Activated T-cell treated with anti-CD3 and anti-CD28 coated beads for 4 hours (primary cell): ENCODE measurements around the gene SP6.

Experiments used
- DNase-seq: peaks from one replicate; pipeline ENCODE4 v3.0.0-alpha.2; 2020

Gene SP6

DNA sequence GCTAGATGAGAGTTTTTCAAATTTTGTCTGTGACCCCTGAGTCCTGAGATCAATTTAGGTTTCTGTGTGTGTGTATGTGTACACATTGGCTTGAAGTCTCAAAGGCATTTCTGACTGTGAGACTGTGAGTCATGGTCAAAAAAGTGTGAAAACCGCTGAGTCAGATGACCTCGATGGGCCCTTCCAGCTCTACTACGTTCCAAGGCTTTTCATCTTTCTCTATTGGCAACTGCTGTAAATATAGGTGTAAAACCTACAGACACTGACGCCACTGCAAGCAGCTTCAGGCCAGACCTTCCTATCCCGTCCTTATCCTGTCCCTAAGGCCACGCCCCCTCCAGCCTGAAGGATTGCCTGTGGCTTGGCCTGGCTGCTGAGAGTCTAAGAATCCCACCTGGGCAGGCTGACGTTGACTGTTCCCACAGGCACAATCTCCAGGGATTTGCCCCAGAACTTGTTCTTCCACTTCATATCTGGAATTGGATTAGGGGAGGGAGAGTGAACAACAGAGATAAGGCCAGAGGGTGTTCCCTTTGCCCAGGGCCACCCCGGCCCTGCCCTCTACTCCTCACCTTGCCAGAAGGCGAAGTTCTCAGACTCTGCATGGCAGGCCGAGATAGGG is 40.7 kb downstream of the SP6 start:
- no peak for DNase-seq

DNA sequence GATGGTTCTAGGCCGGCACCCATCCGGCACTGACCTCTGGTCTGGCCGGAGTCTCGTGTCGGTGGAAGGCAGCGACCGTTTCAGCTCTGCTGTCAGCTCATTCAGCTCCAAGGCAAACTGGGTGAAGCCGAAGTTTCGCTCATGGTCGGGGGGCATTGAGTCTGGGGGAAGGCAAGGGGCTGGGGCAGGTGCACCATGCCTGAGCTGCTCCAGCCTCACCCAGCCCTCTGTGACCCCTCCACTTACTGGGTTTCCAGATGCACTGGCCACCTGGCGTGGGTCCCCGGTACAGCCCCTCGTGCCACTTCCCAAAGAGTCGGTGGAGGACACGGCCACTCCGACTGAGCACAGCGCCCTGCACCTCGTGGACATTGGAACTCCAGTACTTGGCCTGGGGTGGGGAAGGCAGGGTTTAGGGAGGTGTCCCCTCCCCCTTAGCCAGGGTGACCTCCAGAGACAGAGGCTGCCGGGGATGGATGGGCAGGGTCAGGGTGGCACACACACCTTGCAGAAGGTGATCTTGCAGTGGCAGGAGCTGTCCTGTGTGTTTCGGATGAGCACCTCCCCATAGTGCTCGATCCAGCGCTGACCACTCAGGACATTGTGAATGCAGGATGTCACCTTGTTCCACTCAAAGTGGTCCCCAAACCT is 42.0 kb downstream of the SP6 start:
- DNase-seq = no peak

DNA sequence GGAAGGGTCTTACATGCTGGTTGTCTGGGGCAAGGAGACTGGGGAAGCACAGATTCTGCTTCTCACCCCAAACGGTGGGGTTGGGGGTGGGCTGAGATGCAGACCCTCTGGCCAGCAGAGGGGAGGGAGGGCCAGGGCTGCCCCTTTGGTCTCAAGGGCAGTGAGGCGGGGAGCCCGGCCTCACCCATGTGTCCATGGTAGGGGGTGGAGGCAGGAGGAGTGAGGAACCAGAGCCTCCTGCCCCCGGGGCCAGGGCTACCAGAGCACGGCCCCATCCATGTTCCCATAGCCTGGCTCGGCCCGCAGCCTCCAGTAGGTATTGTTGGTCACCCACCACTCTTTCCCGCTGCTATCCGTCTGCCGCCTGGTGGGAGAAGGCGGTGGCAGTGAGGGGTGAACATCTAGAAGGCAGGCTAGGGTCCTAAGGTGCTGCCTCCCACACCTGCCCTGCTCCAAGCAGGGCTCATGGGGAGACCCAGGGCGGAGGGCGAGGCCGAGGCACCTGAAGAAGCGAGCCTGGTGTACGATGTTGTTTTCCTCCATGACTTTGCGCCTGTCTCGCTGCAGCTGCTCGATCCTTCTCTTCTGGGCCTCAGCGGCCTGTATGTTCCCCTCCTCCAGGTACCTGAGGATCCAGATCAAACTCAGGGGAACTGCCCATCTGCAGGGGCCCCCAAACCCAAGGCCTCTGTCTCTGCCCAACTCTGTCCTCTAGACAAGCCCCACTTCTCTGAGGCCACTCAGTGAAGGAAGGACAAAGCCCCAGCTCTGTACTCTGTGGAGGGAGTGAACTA is 42.7 kb downstream of the SP6 start:
- DNase-seq = no peak

DNA sequence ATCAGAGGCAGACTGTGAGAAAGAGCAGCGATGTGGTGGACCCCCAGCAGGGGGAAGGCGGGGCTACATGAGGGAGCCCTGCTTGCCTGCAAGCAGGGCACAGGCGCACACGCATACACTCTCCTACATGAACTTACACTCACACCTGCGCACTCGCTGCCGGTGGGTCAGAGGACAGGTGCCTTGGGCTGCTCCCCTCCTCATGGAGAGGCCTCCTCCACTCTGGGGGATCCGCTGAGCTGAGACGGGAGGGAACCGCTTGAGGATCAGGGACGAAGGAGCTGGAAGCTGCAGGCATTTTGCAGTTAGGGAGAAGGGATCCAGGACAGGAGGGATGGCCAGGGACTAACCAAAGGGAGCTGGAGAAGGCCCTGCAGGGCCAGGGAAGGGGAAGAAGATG is 43.5 kb downstream of the SP6 start:
- no peak for DNase-seq

DNA sequence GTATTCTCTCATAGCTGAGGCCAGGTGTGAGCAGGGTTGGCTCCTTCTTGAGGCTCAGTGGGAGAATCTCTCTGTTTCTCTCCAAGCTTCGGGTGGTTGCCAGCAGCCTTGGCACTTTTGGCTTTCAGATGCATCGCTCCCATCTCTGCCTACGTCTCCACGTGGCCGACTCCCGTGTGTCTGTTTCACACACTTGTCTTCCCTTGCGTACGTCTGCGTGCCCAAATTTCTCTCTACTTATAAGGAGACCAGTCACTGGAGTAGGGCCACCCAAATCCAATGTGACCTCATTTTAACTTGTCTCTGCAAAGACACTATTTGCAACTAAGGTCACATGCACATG is 44.1 kb downstream of the SP6 start:
- DNase-seq = no peak

DNA sequence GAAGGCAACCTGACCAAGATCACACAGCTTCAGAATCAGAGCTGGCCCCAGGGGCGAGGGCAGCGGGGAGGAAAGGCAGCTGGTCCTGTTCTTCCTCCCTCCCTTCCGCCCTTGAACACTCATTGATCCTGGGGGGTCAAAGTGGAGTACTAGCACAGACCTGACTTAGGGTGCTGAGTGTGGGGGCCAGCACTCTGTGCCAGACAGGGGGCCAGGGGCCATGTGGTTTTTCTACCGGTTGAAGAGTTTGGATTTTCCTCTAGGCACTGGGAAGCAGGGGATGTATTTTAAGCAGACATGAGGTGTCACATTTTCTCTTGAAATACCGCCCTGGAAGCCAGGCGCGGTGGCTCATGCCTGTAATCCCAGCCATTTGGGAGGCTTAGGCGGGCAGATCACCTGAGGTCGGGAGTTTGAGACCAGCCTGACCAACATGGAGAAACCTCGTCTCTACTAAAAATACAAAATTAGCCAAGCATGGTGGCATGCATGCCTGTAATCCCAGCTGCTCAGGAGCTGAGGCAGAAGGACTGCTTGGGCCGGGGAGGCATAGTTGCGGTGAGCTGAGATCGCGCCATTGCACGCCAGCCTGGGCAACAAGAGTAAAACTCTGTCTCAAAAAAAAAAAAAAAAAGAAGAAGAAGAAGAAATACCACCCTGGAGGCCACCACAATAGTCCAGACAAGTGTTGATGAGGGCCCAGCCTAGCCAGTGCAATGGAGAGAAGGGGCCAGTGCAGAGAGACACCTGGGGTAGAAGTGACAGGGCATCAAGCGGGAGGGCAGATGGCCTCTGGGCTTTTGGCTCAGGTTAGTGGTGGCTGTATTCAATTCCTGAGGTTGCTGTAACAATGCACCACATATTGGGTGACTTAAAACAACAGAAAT is 44.7 kb downstream of the SP6 start:
- DNase-seq = no peak

DNA sequence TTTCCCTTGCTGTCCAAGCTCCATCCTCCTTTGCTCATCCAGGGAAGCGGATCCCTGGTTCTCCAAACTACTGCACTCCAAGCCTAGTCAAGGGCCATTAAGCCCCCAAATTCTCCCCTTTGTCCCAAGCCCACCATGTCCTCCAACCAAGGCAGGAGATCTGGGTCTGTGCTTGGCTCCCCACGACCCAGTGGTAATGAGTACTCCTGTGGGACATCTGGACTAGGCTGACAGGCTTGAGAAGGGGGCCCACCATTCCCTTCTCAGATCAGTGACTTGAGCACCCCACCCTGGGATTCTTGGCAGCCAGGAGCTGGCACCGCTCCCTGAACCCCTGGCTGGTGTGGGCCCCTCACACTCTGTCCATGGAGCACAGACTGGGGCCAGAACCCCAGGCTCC is 46.5 kb downstream of the SP6 start:
- DNase-seq = no peak

DNA sequence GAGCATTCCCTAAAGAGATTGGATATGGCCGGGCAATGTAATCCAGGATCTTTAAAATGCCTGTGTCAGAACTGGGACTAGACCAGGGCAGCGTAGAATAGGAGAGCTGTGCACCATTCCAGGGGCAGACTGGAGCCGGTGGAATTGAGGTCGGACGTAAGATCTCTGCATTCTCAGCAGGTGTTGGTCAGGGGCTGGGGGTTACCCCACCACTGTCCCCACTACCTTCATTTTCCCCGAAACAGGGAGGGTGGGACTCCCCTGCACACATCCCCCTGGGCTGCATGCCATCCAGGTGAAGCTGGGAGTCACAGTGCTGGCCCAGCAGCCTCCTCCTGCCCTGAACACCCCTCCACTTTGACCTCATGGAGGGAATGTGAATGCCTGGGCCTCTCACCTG is 47.2 kb downstream of the SP6 start:
- no peak for DNase-seq

DNA sequence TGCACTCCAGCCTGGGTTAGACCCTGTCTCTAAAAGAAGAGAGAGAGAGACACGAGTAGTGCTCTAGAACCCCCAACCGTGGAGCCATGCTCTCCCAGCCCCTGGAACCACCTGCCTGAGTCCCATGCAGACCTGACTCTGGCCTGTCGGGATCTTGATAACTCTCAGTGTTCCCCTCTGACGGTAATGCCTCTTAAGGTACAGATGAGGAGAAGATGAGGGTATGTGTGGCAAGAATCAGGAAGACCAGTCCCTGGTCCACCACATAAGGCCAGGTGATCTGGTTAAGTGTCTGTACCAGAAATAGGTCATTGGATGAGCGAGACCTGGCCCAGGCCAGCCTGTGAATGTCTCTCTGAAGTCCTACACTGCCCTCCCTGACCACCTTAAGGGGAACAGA is 47.8 kb downstream of the SP6 start:
- no peak for DNase-seq

DNA sequence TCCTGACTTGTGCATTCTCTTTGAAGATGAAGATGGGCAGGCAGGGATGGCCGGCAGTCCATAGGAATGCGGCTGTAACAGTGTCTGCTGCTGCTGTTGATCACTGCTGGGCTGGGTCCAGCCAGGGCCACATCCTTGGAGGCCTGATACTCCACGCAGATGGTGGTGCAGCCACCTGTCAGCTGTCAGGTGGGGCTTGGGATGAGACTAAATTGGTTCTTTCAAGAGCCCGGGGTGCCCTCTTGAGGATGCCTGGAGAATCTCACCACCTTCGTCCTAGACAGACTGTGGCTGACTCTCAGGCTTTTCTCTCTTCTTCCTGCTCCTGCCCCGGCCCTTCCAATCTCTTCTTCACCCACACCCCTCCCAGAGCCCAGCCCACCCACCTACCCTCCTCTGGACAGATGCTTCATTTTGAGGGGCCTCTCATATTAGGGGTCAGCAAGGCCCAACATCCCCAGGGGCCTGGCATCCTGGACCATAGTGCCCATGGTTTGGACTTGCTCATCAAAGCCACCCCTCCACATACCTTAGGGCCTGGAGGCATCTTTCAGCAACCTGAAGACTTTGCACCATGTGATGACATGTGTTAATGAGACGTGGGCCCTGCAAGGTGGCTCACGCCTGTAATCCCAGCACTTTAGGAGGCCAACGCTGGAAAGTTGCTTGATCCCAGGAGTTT is 48.5 kb downstream of the SP6 start:
- DNase-seq = peak; percentile 52

DNA sequence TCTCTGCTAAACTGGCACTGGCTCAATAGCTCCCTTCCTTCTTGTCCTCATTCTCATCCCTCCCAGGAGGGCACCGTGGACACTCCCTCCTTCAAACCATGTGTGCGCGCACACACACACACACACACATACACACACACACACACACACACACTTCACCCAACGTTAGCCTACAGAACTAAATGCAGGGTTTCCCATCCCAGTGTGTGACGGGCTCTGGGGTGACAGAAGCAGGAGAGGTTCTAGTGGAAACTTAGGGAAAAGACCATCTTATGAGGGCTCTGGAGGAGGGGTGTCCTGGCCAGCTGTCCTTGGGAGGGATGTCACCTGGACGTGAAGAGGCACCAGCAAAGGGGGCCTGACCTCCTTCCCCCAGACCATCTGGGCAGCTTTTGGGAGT is 49.1 kb downstream of the SP6 start:
- DNase-seq = no peak

DNA sequence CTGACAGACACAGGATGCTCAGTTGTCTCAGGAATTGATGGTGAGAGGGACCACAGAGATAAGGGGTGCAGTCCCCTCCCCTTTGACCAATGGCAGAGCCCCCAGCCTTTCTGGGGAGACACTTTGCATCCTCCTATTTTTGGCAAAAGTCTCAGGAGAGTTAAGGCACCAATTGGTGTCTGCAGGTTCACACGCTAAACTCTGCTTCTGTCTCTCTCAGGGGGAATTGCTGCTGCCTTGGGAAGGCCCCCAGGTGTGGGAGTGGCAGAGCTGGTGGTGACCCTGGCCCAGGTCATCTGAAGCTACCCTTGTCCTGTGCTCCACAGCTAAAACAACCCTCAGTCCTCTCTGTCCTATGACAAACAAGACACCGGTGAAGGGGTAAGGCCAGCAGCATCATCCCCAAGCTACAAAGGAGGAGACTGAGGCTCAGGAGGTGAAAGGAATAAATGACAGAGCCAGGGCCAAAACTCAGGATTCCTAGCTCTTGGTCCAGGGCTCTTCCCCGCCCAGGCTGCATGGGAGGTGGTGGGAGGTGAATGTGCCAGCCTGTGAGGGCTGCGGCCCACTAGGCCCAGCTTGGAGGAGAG is 49.7 kb downstream of the SP6 start:
- no peak for DNase-seq

DNA sequence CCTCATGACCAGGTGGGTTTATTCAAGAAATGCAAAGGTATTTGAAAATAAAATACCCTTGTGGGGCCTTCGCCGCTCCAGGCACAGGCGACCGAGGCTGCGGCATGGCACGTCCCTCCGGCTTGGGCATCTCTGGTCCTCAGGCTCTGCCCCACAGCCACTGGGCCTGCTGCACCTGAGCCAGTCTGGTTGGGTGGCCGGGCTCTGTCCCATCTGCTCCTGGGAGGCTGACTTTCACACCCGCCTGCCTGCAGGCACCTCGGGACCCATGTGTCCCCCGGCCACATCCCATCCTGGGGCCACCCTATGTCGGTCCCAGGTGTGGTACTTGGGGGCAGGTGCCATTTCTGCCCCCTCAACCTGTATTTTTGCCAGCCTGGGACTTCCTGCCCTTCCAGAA is 50.3 kb downstream of the SP6 start:
- no peak for DNase-seq

DNA sequence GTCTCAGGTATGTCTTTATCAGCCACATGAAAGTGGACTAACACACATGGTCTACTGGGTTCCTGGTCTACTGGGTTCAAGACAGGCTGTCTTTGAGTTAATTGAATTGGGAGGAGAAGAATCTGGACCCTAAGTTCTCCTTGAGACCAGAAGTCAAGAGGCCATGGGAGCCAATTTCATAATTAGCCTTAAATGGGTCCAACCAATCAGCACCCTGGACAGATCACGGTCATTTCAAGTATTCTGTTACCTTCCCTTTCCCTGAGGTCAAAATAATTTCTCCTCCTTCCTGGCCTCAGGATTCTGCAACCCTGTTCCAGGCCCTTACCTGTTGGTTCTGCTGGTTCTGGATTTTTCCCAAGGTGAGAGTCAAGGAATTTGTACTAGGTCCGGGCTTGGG is 53.2 kb downstream of the SP6 start:
- no peak for DNase-seq
